ENCODE data around the gene ECPAS. TPM values are rescaled to one million over a fixed set of nuclear protein-coding genes. Genes with fewer than 3 reads are reported as not detected.

The ECPAS gene
- total RNA-seq, 2 experiments from 2014 or later = 41.0 to 63.2 TPM

DNA sequence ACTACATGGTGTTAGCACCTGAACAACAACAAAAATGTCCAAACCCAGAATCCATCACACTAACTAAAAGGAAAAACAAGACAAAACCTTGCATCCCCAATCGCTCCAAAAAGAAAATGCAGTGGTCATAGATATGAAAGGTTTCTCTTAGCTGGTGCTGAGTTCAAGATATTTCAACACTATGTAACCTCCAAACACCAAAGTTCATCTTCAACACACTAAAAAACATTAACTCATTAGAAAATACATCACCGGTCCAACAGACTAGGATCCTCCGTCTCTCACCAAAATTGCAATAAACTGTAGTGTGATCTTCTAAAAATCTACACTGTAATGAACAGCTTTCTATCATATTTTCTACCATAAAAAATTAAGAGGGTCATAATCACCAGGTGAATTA lies 60.8 kb downstream of the ECPAS start:
- CTCF ChIA-PET (ENCODE audit: unreplicated experiment) = no interaction called here
- POLR2A ChIA-PET = interaction anchor here (1.2 kb wide), 1 partner anchor 11 kb away, joined by 6 read pairs; no protein-coding TSS in a partner anchor
- Histone ChIP-seq H3K27ac (ENCODE audit: low read depth, low read length, poor library complexity, severe bottlenecking) (no peak overlapping the region), H3K4me2 (ENCODE audit: low read length) (no peak overlapping the region), H3K36me3 (ENCODE audit: insufficient read depth, low read length) (peaks cover 88% of the 10 kb centered on the region), H3K9me2 (ENCODE audit: insufficient read depth, low read length) (no peaks in the 10 kb centered on the region), H4K20me1 (ENCODE audit: insufficient read depth, low read length) (no peaks in the 10 kb centered on the region), H3K4me1 (ENCODE audit: insufficient read depth, low read length, poor library complexity, severe bottlenecking) (no peaks in the 10 kb centered on the region), H3K4me3 (ENCODE audit: low read depth, low read length, poor library complexity, severe bottlenecking) (no peak overlapping the region), H3K9me3 (ENCODE audit: low read length) (no peaks in the 10 kb centered on the region), H3K79me2 (ENCODE audit: insufficient read depth, low read depth, low read length) (no peaks in the 10 kb centered on the region), H2AFZ (ENCODE audit: low read length) (no peak overlapping the region)
- intact Hi-C loops (cut with micrococcal nuclease; ENCODE audit: unreplicated experiment) = no loop called here
- DNase-seq (ENCODE audit: low spot score) = no peak
- BruUV-seq (replicated peaks) = no TSS peak
- TF ChIP-seq, protein P1, sequence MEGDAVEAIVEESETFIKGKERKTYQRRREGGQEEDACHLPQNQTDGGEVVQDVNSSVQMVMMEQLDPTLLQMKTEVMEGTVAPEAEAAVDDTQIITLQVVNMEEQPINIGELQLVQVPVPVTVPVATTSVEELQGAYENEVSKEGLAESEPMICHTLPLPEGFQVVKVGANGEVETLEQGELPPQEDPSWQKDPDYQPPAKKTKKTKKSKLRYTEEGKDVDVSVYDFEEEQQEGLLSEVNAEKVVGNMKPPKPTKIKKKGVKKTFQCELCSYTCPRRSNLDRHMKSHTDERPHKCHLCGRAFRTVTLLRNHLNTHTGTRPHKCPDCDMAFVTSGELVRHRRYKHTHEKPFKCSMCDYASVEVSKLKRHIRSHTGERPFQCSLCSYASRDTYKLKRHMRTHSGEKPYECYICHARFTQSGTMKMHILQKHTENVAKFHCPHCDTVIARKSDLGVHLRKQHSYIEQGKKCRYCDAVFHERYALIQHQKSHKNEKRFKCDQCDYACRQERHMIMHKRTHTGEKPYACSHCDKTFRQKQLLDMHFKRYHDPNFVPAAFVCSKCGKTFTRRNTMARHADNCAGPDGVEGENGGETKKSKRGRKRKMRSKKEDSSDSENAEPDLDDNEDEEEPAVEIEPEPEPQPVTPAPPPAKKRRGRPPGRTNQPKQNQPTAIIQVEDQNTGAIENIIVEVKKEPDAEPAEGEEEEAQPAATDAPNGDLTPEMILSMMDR (conservative IDR thresholded peaks at IDR 0.05; ENCODE audit: low read length) = no peak
- TF ChIP-seq EZH2phosphoT487 (IDR thresholded peaks at IDR 0.05; ENCODE audit: borderline replicate concordance, low read depth, low read length) = no peak

DNA sequence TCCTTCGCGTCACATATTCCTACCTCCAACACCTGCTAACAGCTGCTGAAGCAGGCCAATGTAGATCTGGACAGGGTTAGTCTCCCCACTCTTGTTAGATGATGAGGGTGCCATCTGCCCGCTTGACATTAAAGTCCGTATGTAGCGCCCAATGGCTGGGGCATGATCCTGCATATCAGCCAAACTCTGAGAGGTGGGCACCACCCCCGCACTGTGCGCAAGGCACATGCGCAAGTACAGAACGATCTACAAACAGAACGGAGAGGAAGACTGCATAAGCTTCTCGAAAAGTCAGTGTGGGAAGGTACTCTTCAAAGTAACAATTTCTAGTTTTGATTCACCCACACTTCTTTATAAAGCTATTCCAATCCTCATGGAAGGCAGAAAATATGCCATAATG lies 69.8 kb downstream of the ECPAS start:
- TF ChIP-seq, protein P1 (conservative IDR thresholded peaks at IDR 0.05; ENCODE audit: low read length) = no peak
- no peak for TF ChIP-seq EZH2phosphoT487 (IDR thresholded peaks at IDR 0.05; ENCODE audit: borderline replicate concordance, low read depth, low read length)
- Histone ChIP-seq H3K4me2 (ENCODE audit: low read length) (no peak overlapping the region), H3K4me1 (ENCODE audit: insufficient read depth, low read length, poor library complexity, severe bottlenecking) (no peaks in the 10 kb centered on the region), H3K4me3 (ENCODE audit: low read depth, low read length, poor library complexity, severe bottlenecking) (no peak overlapping the region), H3K36me3 (ENCODE audit: insufficient read depth, low read length) (peaks cover 95% of the 10 kb centered on the region), H3K9me2 (ENCODE audit: insufficient read depth, low read length) (no peaks in the 10 kb centered on the region), H4K20me1 (ENCODE audit: insufficient read depth, low read length) (no peaks in the 10 kb centered on the region), H2AFZ (ENCODE audit: low read length) (no peak overlapping the region), H3K79me2 (ENCODE audit: insufficient read depth, low read depth, low read length) (no peaks in the 10 kb centered on the region), H3K9me3 (ENCODE audit: low read length) (no peaks in the 10 kb centered on the region), H3K27ac (ENCODE audit: low read depth, low read length, poor library complexity, severe bottlenecking) (no peak overlapping the region)
- BruUV-seq (replicated peaks) = no TSS peak
- intact Hi-C loops (cut with micrococcal nuclease; ENCODE audit: unreplicated experiment) = no loop called here
- ChIA-PET CTCF (ENCODE audit: unreplicated experiment) (no interaction called here), POLR2A (interaction anchor here (0.7 kb wide), 1 partner anchor 1468 kb away, joined by 4 read pairs; no protein-coding TSS in a partner anchor)
- no peak for DNase-seq (ENCODE audit: low spot score)

DNA sequence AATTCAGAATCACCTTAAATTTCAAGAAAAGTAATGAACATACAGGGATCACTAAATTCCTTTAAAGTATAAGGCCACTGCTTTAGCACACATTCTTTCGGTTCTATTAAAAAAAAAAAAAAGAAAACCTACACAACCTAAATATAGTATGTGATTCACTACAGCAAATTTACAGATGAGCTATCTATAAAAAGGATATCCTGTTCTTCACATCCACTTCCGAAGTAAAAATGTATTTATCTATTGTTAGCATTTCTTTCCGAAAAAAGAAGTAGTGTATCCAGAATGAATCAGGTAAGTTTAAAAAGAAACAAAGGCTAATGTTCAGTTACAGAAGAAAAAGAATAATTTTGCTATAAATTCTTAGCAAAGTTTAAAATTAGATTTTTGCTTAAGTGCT lies 70.2 kb downstream of the ECPAS start:
- ChIA-PET POLR2A (no interaction called here), CTCF (ENCODE audit: unreplicated experiment) (no interaction called here)
- Histone ChIP-seq H3K4me3 (ENCODE audit: low read depth, low read length, poor library complexity, severe bottlenecking) (no peak overlapping the region), H3K9me2 (ENCODE audit: insufficient read depth, low read length) (no peaks in the 10 kb centered on the region), H3K9me3 (ENCODE audit: low read length) (no peaks in the 10 kb centered on the region), H4K20me1 (ENCODE audit: insufficient read depth, low read length) (no peaks in the 10 kb centered on the region), H2AFZ (ENCODE audit: low read length) (no peak overlapping the region), H3K79me2 (ENCODE audit: insufficient read depth, low read depth, low read length) (no peaks in the 10 kb centered on the region), H3K36me3 (ENCODE audit: insufficient read depth, low read length) (peaks cover 96% of the 10 kb centered on the region), H3K27ac (ENCODE audit: low read depth, low read length, poor library complexity, severe bottlenecking) (no peak overlapping the region), H3K4me1 (ENCODE audit: insufficient read depth, low read length, poor library complexity, severe bottlenecking) (no peaks in the 10 kb centered on the region), H3K4me2 (ENCODE audit: low read length) (no peak overlapping the region)
- no peak for TF ChIP-seq EZH2phosphoT487 (IDR thresholded peaks at IDR 0.05; ENCODE audit: borderline replicate concordance, low read depth, low read length)
- TF ChIP-seq, protein P1 (conservative IDR thresholded peaks at IDR 0.05; ENCODE audit: low read length) = no peak
- intact Hi-C loops (cut with micrococcal nuclease; ENCODE audit: unreplicated experiment) = no loop called here
- no TSS peak for BruUV-seq (replicated peaks)
- DNase-seq (ENCODE audit: low spot score) = no peak

Measured in OCI-LY7 (cell line).